Vagina (tissue), 2 donors: ENCODE data around the gene LRRC38.

Experiments used
- POLR2A ChIP-seq, 2 donors: fragments of 450-650 bp; IDR thresholded peaks; one replicate each; pipeline ENCODE4 v1.6.1; 2017; ENCODE audit warnings: antibody characterized with exemption in 2 of 2, mild to moderate bottlenecking in 2 of 2, moderate library complexity in 2 of 2
- TF ChIP-seq, protein P1 (sequence below), 3 experiments: fragments of 450-650 bp in 2 of 3; fragments of 200-600 bp in 1 of 3; sonication (generic) in 1 of 3; IDR thresholded peaks; one replicate each; pipeline ENCODE4 v1.5.1; 2017 to 2019; ENCODE audit warnings: antibody characterized with exemption in 3 of 3, mild to moderate bottlenecking in 2 of 3, moderate library complexity in 2 of 3

DNA sequence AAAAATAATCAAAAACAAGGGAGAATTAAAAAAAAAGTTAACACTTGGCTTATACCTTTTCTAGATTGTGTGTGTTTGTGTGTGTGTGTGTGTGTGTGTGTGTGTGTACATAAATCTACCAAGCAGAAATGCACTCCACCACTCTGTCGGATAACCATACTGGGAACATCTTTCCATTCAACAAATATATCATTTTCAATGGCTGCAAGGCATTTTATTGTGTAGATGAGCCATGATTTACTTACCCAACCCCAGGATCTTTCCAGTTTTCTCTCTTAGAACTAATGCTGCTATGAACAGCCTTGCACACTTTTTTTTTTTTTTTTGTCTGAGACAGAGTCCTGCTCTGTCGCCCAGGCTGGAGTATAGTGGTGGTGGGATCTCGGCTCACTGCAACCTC, 25.8 kb downstream of the LRRC38 start:
- TF ChIP-seq POLR2A (IDR thresholded peaks at IDR 0.05), result no peak
- TF ChIP-seq, protein P1, sequence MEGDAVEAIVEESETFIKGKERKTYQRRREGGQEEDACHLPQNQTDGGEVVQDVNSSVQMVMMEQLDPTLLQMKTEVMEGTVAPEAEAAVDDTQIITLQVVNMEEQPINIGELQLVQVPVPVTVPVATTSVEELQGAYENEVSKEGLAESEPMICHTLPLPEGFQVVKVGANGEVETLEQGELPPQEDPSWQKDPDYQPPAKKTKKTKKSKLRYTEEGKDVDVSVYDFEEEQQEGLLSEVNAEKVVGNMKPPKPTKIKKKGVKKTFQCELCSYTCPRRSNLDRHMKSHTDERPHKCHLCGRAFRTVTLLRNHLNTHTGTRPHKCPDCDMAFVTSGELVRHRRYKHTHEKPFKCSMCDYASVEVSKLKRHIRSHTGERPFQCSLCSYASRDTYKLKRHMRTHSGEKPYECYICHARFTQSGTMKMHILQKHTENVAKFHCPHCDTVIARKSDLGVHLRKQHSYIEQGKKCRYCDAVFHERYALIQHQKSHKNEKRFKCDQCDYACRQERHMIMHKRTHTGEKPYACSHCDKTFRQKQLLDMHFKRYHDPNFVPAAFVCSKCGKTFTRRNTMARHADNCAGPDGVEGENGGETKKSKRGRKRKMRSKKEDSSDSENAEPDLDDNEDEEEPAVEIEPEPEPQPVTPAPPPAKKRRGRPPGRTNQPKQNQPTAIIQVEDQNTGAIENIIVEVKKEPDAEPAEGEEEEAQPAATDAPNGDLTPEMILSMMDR (IDR thresholded peaks at IDR 0.05), result no peak
